IMR-90 (cell line): Measurements from ENCODE around the gene CDS2. TPM values are rescaled to one million over a fixed set of nuclear protein-coding genes. Genes with fewer than 3 reads are reported as not detected.
A peak's percentile ranks its signal among the peaks of the same experiment; 100 is the strongest.

Experiments used
- ATAC-seq: fragments of 200-7000 bp; cut with Tn5 transposase; 2 replicates; pipeline ENCODE4 v1.9.1; 2020; ENCODE audit warnings: low read depth, mild to moderate bottlenecking, moderate library complexity
- BruUV-seq: library from RNA; stranded (reverse); fragments of 400-500 nt; replicated peaks from 2 replicates; lab custom pipeline; 2021; lab: Mats Ljungman, UMichigan
- CTCF ChIA-PET: fragments of 300-600 bp; formaldehyde crosslinking; extraction: SDS; loops from one replicate; lab custom pipeline; 2021; ENCODE audit warnings: antibody characterized with exemption; lab: Yijun Ruan, JAX
- POLR2A ChIA-PET: fragments of 300-600 bp; sonication (Branson Sonifier 250); formaldehyde crosslinking; loops from one replicate; lab custom pipeline; 2022; ENCODE audit warnings: antibody characterized with exemption; ENCODE audit not compliant: unreplicated experiment; lab: Charles Lee
- DNase-seq: peaks from one replicate; pipeline ENCODE4 v3.0.0; 2013
- H2AFZ ChIP-seq: replicated peaks from 2 replicates; pipeline ENCODE3; 2013; ENCODE audit warnings: low read length, mild to moderate bottlenecking; ENCODE audit not compliant: poor library complexity
- H2AK5ac ChIP-seq: 2 replicates; pipeline ENCODE4 v1.6.1; 2013; ENCODE audit warnings: low read depth, low read length, inconsistent platforms
- H2AK9ac ChIP-seq: replicated peaks from 2 replicates; pipeline ENCODE3; 2013; ENCODE audit warnings: mild to moderate bottlenecking, low read depth, low read length, moderate library complexity; ENCODE audit not compliant: poor library complexity
- H2BK120ac ChIP-seq: 2 replicates; pipeline ENCODE4 v1.6.1; 2013; ENCODE audit warnings: low read depth, low read length, inconsistent platforms
- H2BK15ac ChIP-seq: 3 replicates; pipeline ENCODE4 v1.6.1; 2013; ENCODE audit warnings: low read depth, low read length, inconsistent platforms
- H2BK20ac ChIP-seq: 2 replicates; pipeline ENCODE4 v1.6.1; 2013; ENCODE audit warnings: low read depth, mild to moderate bottlenecking, inconsistent platforms, low read length, moderate library complexity
- H2BK5ac ChIP-seq: 2 replicates; pipeline ENCODE4 v1.6.1; 2013; ENCODE audit warnings: mild to moderate bottlenecking, low read depth, low read length, inconsistent platforms; ENCODE audit not compliant: poor library complexity, severe bottlenecking
- H3K14ac ChIP-seq: replicated peaks from 2 replicates; pipeline ENCODE4 v1.6.1; 2013; ENCODE audit warnings: low read depth, low read length, inconsistent platforms
- H3K18ac ChIP-seq: 2 replicates; pipeline ENCODE4 v1.6.1; 2013; ENCODE audit warnings: low read depth, low read length, control low read depth
- H3K23ac ChIP-seq: 2 replicates; pipeline ENCODE4 v1.6.1; 2013; ENCODE audit warnings: low read depth, low read length, inconsistent platforms
- H3K27ac ChIP-seq: 2 replicates; pipeline ENCODE4 v1.5.1; 2013; ENCODE audit warnings: mild to moderate bottlenecking, control low read depth, low read length; ENCODE audit not compliant: insufficient read depth
- H3K27me3 ChIP-seq: 2 replicates; pipeline ENCODE4 v1.6.1; 2013; ENCODE audit warnings: low read length; ENCODE audit not compliant: control insufficient read depth, insufficient read depth
- H3K36me3 ChIP-seq: 2 replicates; pipeline ENCODE4 v1.6.1; 2013; ENCODE audit warnings: low read length, mixed read lengths; ENCODE audit not compliant: control insufficient read depth, insufficient read depth
- H3K4ac ChIP-seq: 2 replicates; pipeline ENCODE4 v1.6.1; 2013; ENCODE audit warnings: low read depth, low read length, inconsistent platforms
- H3K4me1 ChIP-seq: 2 replicates; pipeline ENCODE4 v1.6.1; 2013; ENCODE audit warnings: low read length, mixed read lengths; ENCODE audit not compliant: control insufficient read depth, insufficient read depth
- H3K4me2 ChIP-seq: 2 replicates; pipeline ENCODE4 v1.6.1; 2013; ENCODE audit warnings: low read depth, mild to moderate bottlenecking, control low read depth, low read length, moderate library complexity
- H3K4me3 ChIP-seq: 2 replicates; pipeline ENCODE4 v1.5.1; 2013; ENCODE audit warnings: low read depth, mild to moderate bottlenecking, control low read depth, low read length, moderate library complexity; ENCODE audit not compliant: insufficient read depth
- H3K56ac ChIP-seq: 2 replicates; pipeline ENCODE4 v1.6.1; 2013; ENCODE audit warnings: low read length, inconsistent platforms; ENCODE audit not compliant: insufficient read depth; ENCODE audit errors: extremely low read depth
- H3K79me1 ChIP-seq, 2 experiments: 2 replicates each; pipeline ENCODE4 v1.6.1; 2013; ENCODE audit warnings: low read length in 2 of 2, inconsistent platforms in 1 of 2, low read depth in 1 of 2
- H3K9ac ChIP-seq: 2 replicates; pipeline ENCODE4 v1.6.1; 2013; ENCODE audit warnings: low read depth, low read length, control low read depth
- H3K9me1 ChIP-seq: 2 replicates; pipeline ENCODE4 v1.6.1; 2013; ENCODE audit warnings: low read length, inconsistent platforms; ENCODE audit not compliant: insufficient read depth
- H3K9me3 ChIP-seq: 2 replicates; pipeline ENCODE4 v1.6.1; 2013; ENCODE audit warnings: low read length; ENCODE audit not compliant: control insufficient read depth, insufficient read depth
- H4K20me1 ChIP-seq: 2 replicates; pipeline ENCODE4 v1.6.1; 2013; ENCODE audit warnings: low read length, inconsistent platforms; ENCODE audit not compliant: insufficient read depth
- H4K5ac ChIP-seq: 2 replicates; pipeline ENCODE4 v1.6.1; 2013; ENCODE audit warnings: mild to moderate bottlenecking, low read depth, low read length, control low read depth
- H4K8ac ChIP-seq, 2 experiments: 2 replicates each; pipeline ENCODE4 v1.6.1; 2013; ENCODE audit warnings: low read depth in 2 of 2, low read length in 2 of 2, control low read depth in 1 of 2, inconsistent platforms in 1 of 2
- H4K91ac ChIP-seq: 2 replicates; pipeline ENCODE4 v1.6.1; 2013; ENCODE audit warnings: low read depth, low read length, inconsistent platforms; ENCODE audit not compliant: insufficient read depth
- FOS ChIP-seq: fragments of 150-350 bp; IDR thresholded peaks from 2 replicates; pipeline ENCODE4 v1.6.1; 2016; ENCODE audit warnings: low read depth, low read length
- POLR2A ChIP-seq: IDR thresholded peaks from 2 replicates; pipeline ENCODE4 v1.6.1; 2012; ENCODE audit warnings: mild to moderate bottlenecking, low read depth, low read length
- RAD21 ChIP-seq: IDR thresholded peaks from 2 replicates; pipeline ENCODE4 v1.6.1; 2012; ENCODE audit warnings: low read length, improper control_type of control experiment
- RCOR1 ChIP-seq: IDR thresholded peaks from 2 replicates; pipeline ENCODE4 v1.6.1; 2012; ENCODE audit warnings: mild to moderate bottlenecking, low read length, improper control_type of control experiment; ENCODE audit not compliant: insufficient replicate concordance
- RFX5 ChIP-seq: IDR thresholded peaks from 2 replicates; pipeline ENCODE4 v1.8.0; 2012; ENCODE audit warnings: low read depth, mild to moderate bottlenecking, low read length, moderate library complexity
- SMC3 ChIP-seq: fragments of 150-350 bp; IDR thresholded peaks from 2 replicates; pipeline ENCODE4 v1.6.1; 2016; ENCODE audit warnings: low read depth, mild to moderate bottlenecking, antibody characterized with exemption, low read length, moderate library complexity
- WGBS, 2 experiments: methylation state at CpG; one replicate each; pipeline versions ENCODE4 v1.1.5 to v1.1.7; 2013; ENCODE audit warnings: missing lambda C conversion rate in 2 of 2; ENCODE audit not compliant: insufficient read length in 1 of 2; ENCODE audit errors: extremely low coverage in 2 of 2; 5-methylcytosine and 5-hydroxymethylcytosine counted together
- dilution Hi-C: fragments of 300-500 bp; cut with HindIII; formaldehyde crosslinking; loops from one replicate; pipeline ENCODE4 v1.14.3; 2018; ENCODE audit warnings: low sequenced_read_pairs; ENCODE audit not compliant: unreplicated experiment
- in situ Hi-C: fragments of 300-500 bp; cut with MboI; formaldehyde crosslinking; loops from 3 replicates; pipeline ENCODE4 v1.14.3; 2019; ENCODE audit warnings: low sequenced_read_pairs, inconsistent platforms, mixed read lengths
- intact Hi-C: fragments of 100-400 bp; cut with micrococcal nuclease; formaldehyde crosslinking; loops from 2 replicates; pipeline ENCODE4 v1.10.0; 2022
- polyA plus RNA-seq, 3 experiments: library from polyadenylated mRNA; depleted of rRNA; stranded (reverse); fragments of >200 nt; gene quantifications; 2 replicates each; pipeline ENCODE4 v1.2.3, GENCODE V29; 2012; ENCODE audit warnings: low replicate concordance in 1 of 3
- total RNA-seq: library from RNA; depleted of rRNA; stranded (reverse); fragments of >200 nt; gene quantifications from 2 replicates; pipeline ENCODE4 v1.2.3, GENCODE V29; 2012
- TF ChIP-seq, protein P1 (sequence below): fragments of 150-350 bp; IDR thresholded peaks from 2 replicates; pipeline ENCODE4 v1.6.1; 2017; ENCODE audit warnings: mild to moderate bottlenecking, antibody characterized with exemption, low read length, low read depth
- TF ChIP-seq, protein P2 (sequence below): conservative IDR thresholded peaks from 2 replicates; pipeline ENCODE4 v1.5.1; 2012; ENCODE audit warnings: mild to moderate bottlenecking, low read depth, low read length, improper control_type of control experiment

Gene CDS2
- total and polyA plus RNA-seq, 2 of the 4 experiments (the other 2 are of a cell fraction): 17.0 to 47.1 TPM

DNA sequence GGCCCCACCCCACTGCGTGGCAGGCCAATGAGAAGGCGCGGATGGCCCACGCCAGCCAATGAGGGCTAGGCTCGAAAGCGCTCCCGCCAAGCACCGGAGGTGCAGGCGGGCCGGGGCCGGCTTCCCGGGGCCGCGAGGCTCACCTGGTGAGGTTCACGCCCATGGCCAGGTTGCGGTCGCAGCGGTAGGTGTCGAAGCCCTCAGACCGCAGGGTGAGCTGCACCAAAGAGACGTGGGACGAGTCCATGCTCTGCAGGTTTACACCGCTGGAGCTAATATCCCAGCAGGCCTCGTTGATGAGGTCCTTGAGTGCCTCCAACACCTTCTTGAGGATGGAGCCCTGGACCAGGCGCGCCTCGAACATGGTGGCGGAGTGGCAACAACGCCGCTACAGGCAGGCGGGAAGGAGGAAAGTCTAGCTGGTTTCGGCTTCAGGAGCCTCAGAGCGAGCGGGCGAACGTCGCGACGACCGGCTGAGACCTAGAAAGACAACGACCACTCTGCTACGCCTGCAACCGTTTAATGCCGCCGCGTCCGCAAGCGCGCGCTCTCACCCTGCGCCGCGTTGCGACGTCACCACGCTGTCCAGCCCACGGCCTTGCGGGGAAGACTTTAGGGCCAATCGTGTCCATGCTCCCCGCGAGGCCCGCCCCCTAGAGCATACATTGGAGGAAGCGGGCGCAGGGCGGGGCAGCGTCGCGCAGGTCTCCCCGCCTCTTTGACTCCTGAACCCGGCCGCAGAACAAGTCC, 7.2 kb upstream of the CDS2 start, which contains the start of gene PCNA (continued):
- TF ChIP-seq FOS (no peak), RAD21 (no peak)

DNA sequence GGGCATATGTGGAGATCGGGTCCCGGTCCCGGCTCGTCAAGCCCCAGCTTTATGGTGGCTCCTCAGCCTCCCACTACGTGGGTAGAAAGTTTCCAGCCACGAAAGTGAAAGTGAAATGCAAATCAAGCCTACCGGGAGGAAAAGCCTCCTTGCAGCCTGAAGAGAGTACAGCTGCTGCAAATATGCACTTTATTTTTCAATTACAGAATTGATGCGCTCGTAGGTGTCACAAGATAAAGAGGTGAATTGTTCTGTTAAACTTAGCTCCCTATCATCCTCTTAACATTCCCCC, 6.7 kb upstream of the CDS2 start:
- Histone ChIP-seq H3K14ac (peak overlapping the region; percentile 98), H3K4ac (peak overlapping the region; percentile 95), H3K27me3 (no peaks in the 10 kb centered on the region), H3K9me1 (no peaks in the 10 kb centered on the region), H4K8ac (peak overlapping the region; percentile 71 to 99), H3K79me1 (peaks cover 2 to 22% of the 10 kb centered on the region in 2 experiments; a peak in 2 of 4 replicates), H3K56ac (peak overlapping the region; percentile 98), H3K9ac (peak overlapping the region; percentile 98), H3K36me3 (peaks cover 6% of the 10 kb centered on the region), H3K27ac (peak overlapping the region; percentile 99), H2BK15ac (peak overlapping the region; percentile 64; the same call in 1 of the 3 replicates), H3K4me1 (peaks cover 2% of the 10 kb centered on the region), H3K9me3 (no peaks in the 10 kb centered on the region), H2BK20ac (no peak overlapping the region), H2AFZ (peak overlapping the region; percentile 92), H4K5ac (peak overlapping the region; percentile 92), H2BK5ac (peak overlapping the region; percentile 97), H4K20me1 (peaks cover 18% of the 10 kb centered on the region), H2AK9ac (peak overlapping the region; percentile 63), H3K4me3 (peak overlapping the region; percentile 64), H4K91ac (peak overlapping the region; percentile 91), H2AK5ac (peak overlapping the region; percentile 68; the same call in 1 of the 2 replicates), H3K4me2 (peak overlapping the region; percentile 89), H3K18ac (peak overlapping the region; percentile 92), H2BK120ac (peak overlapping the region; percentile 84), H3K23ac (peak overlapping the region; percentile 96)
- ChIA-PET CTCF (interaction anchor here (1.4 to 1.6 kb wide), 2 partner anchors 72 to 103 kb away, joined by 4 to 7 read pairs; no protein-coding TSS in a partner anchor), POLR2A (interaction anchor here (0.6 kb wide), 1 partner anchor 48 kb away, joined by 32 read pairs; no protein-coding TSS in a partner anchor)
- in situ Hi-C loops (no loop called here), intact Hi-C loops (loop anchor here (10.0 kb wide), 1 partner anchor 325 kb away; no protein-coding TSS in a partner anchor), dilution Hi-C loops (no loop called here)
- DNase-seq (no peak), ATAC-seq (no peak)
- no CpG with 5 or more reads among the region's 9 CpGs for WGBS, 2 experiments
- BruUV-seq: TSS peak; percentile 95
- TF ChIP-seq FOS (no peak), RCOR1 (no peak), SMC3 (no peak), RFX5 (no peak), POLR2A (peak; percentile 77)
- TF ChIP-seq, protein P1, sequence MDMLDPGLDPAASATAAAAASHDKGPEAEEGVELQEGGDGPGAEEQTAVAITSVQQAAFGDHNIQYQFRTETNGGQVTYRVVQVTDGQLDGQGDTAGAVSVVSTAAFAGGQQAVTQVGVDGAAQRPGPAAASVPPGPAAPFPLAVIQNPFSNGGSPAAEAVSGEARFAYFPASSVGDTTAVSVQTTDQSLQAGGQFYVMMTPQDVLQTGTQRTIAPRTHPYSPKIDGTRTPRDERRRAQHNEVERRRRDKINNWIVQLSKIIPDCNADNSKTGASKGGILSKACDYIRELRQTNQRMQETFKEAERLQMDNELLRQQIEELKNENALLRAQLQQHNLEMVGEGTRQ: no peak
- TF ChIP-seq, protein P2, sequence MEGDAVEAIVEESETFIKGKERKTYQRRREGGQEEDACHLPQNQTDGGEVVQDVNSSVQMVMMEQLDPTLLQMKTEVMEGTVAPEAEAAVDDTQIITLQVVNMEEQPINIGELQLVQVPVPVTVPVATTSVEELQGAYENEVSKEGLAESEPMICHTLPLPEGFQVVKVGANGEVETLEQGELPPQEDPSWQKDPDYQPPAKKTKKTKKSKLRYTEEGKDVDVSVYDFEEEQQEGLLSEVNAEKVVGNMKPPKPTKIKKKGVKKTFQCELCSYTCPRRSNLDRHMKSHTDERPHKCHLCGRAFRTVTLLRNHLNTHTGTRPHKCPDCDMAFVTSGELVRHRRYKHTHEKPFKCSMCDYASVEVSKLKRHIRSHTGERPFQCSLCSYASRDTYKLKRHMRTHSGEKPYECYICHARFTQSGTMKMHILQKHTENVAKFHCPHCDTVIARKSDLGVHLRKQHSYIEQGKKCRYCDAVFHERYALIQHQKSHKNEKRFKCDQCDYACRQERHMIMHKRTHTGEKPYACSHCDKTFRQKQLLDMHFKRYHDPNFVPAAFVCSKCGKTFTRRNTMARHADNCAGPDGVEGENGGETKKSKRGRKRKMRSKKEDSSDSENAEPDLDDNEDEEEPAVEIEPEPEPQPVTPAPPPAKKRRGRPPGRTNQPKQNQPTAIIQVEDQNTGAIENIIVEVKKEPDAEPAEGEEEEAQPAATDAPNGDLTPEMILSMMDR: no peak
